Stomach (tissue), 4 donors: Measurements from ENCODE around the gene WWOX.

Source experiments
- CTCF ChIP-seq, 7 experiments: fragments of 450-650 bp in 4 of 7; fragments of 200-600 bp in 3 of 7; sonication (generic) in 3 of 7; IDR thresholded peaks; one replicate each; pipeline ENCODE4 v1.5.1; 2016 to 2019; ENCODE audit warnings: antibody characterized with exemption in 7 of 7, control low read depth in 2 of 7, mild to moderate bottlenecking in 1 of 7
- EP300 ChIP-seq: sonication (generic); formaldehyde crosslinking; IDR thresholded peaks from one replicate; pipeline ENCODE4 v1.6.1; 2017; ENCODE audit warnings: antibody characterized with exemption
- POLR2A ChIP-seq, 4 donors: fragments of 450-650 bp; IDR thresholded peaks; one replicate each; pipeline ENCODE4 v1.6.1; 2016; ENCODE audit warnings: antibody characterized with exemption in 4 of 4, control low read depth in 2 of 4, mild to moderate bottlenecking in 1 of 4, moderate library complexity in 1 of 4

GRCh38 chr16:78323315-78323714 lies 223.9 kb downstream of the WWOX start:
- TF ChIP-seq EP300 (no peak), CTCF (IDR thresholded peaks at IDR 0.05) (no peak), POLR2A (IDR thresholded peaks at IDR 0.05) (no peak)
